ENCODE measurements around the gene MARCHF11. TPM values are rescaled to one million over a fixed set of nuclear protein-coding genes. Genes with fewer than 3 reads are reported as not detected.

Gene MARCHF11
- total RNA-seq, 1 experiment from 2014 or later, result 0.37 TPM

- TF ChIP-seq CTCF (conservative IDR thresholded peaks at IDR 0.05), result no peak
- H3K27ac Mint-ChIP-seq, result no peak overlapping the region
- Histone ChIP-seq H3K79me1 (ENCODE audit: insufficient read depth, low read depth, low read length, poor library complexity, severe bottlenecking) (no peaks in the 10 kb centered on the region), H2BK15ac (ENCODE audit: low read depth, low read length) (no peak overlapping the region), H4K91ac (ENCODE audit: insufficient read length, low read depth, low read length) (no peak overlapping the region), H3K23me2 (ENCODE audit: insufficient read length, low read depth, low read length, poor library complexity, severe bottlenecking) (no peaks in the 10 kb centered on the region), H2AFZ (ENCODE audit: low read length) (no peak overlapping the region), H3K4ac (ENCODE audit: low read depth, low read length) (no peak overlapping the region), H3K79me2 (ENCODE audit: insufficient read depth, low read length) (no peaks in the 10 kb centered on the region), H4K8ac (replicated peaks; ENCODE audit: insufficient read length, low read depth, low read length) (no peak overlapping the region), H3K27me3 (ENCODE audit: insufficient read depth, low read length) (no peaks in the 10 kb centered on the region), H3K14ac (ENCODE audit: insufficient read depth, low read length) (no peak overlapping the region), H3K4me1 (ENCODE audit: insufficient read depth, low read length) (no peaks in the 10 kb centered on the region), H2BK120ac (ENCODE audit: low read depth, low read length, poor library complexity, severe bottlenecking) (no peak overlapping the region), H3K9ac (ENCODE audit: extremely low read depth, insufficient read length, low read length) (no peak overlapping the region), H2AK5ac (ENCODE audit: insufficient read length, low read length) (no peak overlapping the region), H3T11ph (ENCODE audit: low read length) (no peak overlapping the region), H3K4me2 (ENCODE audit: insufficient read depth, insufficient read length, low read length) (no peak overlapping the region), H3K27ac (ENCODE audit: insufficient read length, low read depth, low read length) (no peak overlapping the region), H3K56ac (ENCODE audit: insufficient read length, low read depth, low read length) (no peak overlapping the region), H4K20me1 (ENCODE audit: control insufficient read depth, insufficient read depth, insufficient read length) (no peaks in the 10 kb centered on the region), H2BK20ac (ENCODE audit: low read depth, low read length, poor library complexity, severe bottlenecking) (no peak overlapping the region), H4K5ac (ENCODE audit: insufficient read length, low read depth, low read length) (no peak overlapping the region), H3K9me3 (ENCODE audit: control insufficient read depth, low read depth, low read length) (no peaks in the 10 kb centered on the region), H3K18ac (ENCODE audit: insufficient read length, low read depth, low read length) (no peak overlapping the region), H3K23ac (ENCODE audit: insufficient read length, low read depth, low read length) (no peak overlapping the region), H2BK12ac (ENCODE audit: insufficient read length, low read depth, low read length) (no peak overlapping the region), H2BK5ac (ENCODE audit: insufficient read length, low read length) (no peak overlapping the region)
- no peaks in the 10 kb centered on the region for H3K27me3 Mint-ChIP-seq (ENCODE audit: low read depth)
- H3K36me3 Mint-ChIP-seq (ENCODE audit: insufficient read depth in 1 of 3, low read depth in 3 of 3), result peaks cover 15 to 20% (median 18%) of the 10 kb centered on the region in 3 experiments
- H3K4me1 Mint-ChIP-seq, result peaks cover 0 to 2% of the 10 kb centered on the region in 2 experiments; a peak in 1 of 4 replicates
- no peak for DNase-seq
- H3K9me3 Mint-ChIP-seq, result peaks cover 31 to 32% of the 10 kb centered on the region in 2 experiments
- no CpG with 5 or more reads among the region's 4 CpGs for WGBS (ENCODE audit: extremely low coverage, insufficient read length, low lambda C conversion rate)
- H3K4me3 Mint-ChIP-seq, result no peak overlapping the region
Measured at GRCh38 chr5:16140944-16141343, 38.6 kb downstream of the MARCHF11 start.
